ENCODE measurements around the gene KCTD1. TPM values are rescaled to one million over a fixed set of nuclear protein-coding genes. Genes with fewer than 3 reads are reported as not detected.

The KCTD1 gene
- total and polyA plus RNA-seq, 9 donors: 10.7 to 31.1 (median 22.5) TPM

- Histone ChIP-seq H3K4me3 (no peak overlapping the region), H3K27ac (no peak overlapping the region), H3K36me3 (no peaks in the 10 kb centered on the region), H3K4me1 (ENCODE audit: insufficient read depth) (no peaks in the 10 kb centered on the region), H3K27me3 (no peaks in the 10 kb centered on the region), H3K9me3 (no peaks in the 10 kb centered on the region)
- TF ChIP-seq POLR2A (IDR thresholded peaks at IDR 0.05) (no peak), EP300 (IDR thresholded peaks at IDR 0.05) (no peak), CTCF (IDR thresholded peaks at IDR 0.05) (no peak)
- whole genome bisulfite sequencing, 3 donors: 64 to 76% (median 65%) methylated on average over 8 of the region's 8 CpGs
- DNase-seq: no peak
- intact Hi-C loops (cut with DNase I): no loop called here
Measured at GRCh38 chr18:26480897-26481795, 67.2 kb downstream of the KCTD1 start.

GRCh38 chr18:26479681-26480079 is 68.7 kb downstream of the KCTD1 start:
- Histone ChIP-seq H3K27me3 (no peaks in the 10 kb centered on the region), H3K4me3 (no peak overlapping the region), H3K4me1 (ENCODE audit: insufficient read depth) (no peaks in the 10 kb centered on the region), H3K36me3 (no peaks in the 10 kb centered on the region), H3K27ac (no peak overlapping the region), H3K9me3 (no peaks in the 10 kb centered on the region)
- 14 to 21% (median 17%) methylated on average over 6 of the region's 6 CpGs for WGBS, 3 donors
- DNase-seq: no peak
- no peak for TF ChIP-seq POLR2A (IDR thresholded peaks at IDR 0.05)
- TF ChIP-seq EP300 (IDR thresholded peaks at IDR 0.05): no peak
- no peak for TF ChIP-seq CTCF (IDR thresholded peaks at IDR 0.05)
- intact Hi-C loops (cut with DNase I): loop anchor here in 1 of 4 donors (10.0 kb wide), 1 partner anchor 65 kb away; the partner anchor contains the start of gene KCTD1

- no peak for DNase-seq
- no peaks in the 10 kb centered on the region for H3K9me3 ChIP-seq
- no peaks in the 10 kb centered on the region for H3K36me3 ChIP-seq
- H3K27ac ChIP-seq: no peak overlapping the region
- intact Hi-C loops (cut with DNase I): loop anchor here in 1 of 4 donors (10.0 kb wide), 1 partner anchor 66 kb away; the partner anchor contains the start of gene KCTD1
- no peaks in the 10 kb centered on the region for H3K27me3 ChIP-seq
- H3K4me3 ChIP-seq: no peak overlapping the region
- WGBS, 3 donors: 68 to 79% (median 75%) methylated on average over 26 of the region's 26 CpGs
- TF ChIP-seq CTCF (IDR thresholded peaks at IDR 0.05): no peak
- no peak for TF ChIP-seq POLR2A (IDR thresholded peaks at IDR 0.05)
- no peak for TF ChIP-seq EP300 (IDR thresholded peaks at IDR 0.05)
- no peaks in the 10 kb centered on the region for H3K4me1 ChIP-seq (ENCODE audit: insufficient read depth)
Measured at GRCh38 chr18:26479065-26479680, 69.2 kb downstream of the KCTD1 start.

GRCh38 chr18:26477828-26478466 is 70.4 kb downstream of the KCTD1 start:
- H3K36me3 ChIP-seq: no peaks in the 10 kb centered on the region
- no peak overlapping the region for H3K27ac ChIP-seq
- no peaks in the 10 kb centered on the region for H3K9me3 ChIP-seq
- intact Hi-C loops (cut with DNase I): loop anchor here in 1 of 4 donors (10.0 kb wide), 1 partner anchor 67 kb away; the partner anchor contains the start of gene KCTD1
- no peaks in the 10 kb centered on the region for H3K4me1 ChIP-seq (ENCODE audit: insufficient read depth)
- no peak for DNase-seq
- no peak overlapping the region for H3K4me3 ChIP-seq
- no peak for TF ChIP-seq POLR2A (IDR thresholded peaks at IDR 0.05)
- TF ChIP-seq EP300 (IDR thresholded peaks at IDR 0.05): no peak
- H3K27me3 ChIP-seq: no peaks in the 10 kb centered on the region
- WGBS, 3 donors: 78 to 84% (median 82%) methylated on average over 4 of the region's 4 CpGs

All from ovary (tissue), 9 donors.